GM19324 (cell line): ENCODE measurements around the gene ZNF780B.

ENCODE experiments used
- ATAC-seq: cut with Tn5 transposase; IDR thresholded peaks from one replicate; pipeline ENCODE4 v1.9.1; 2021; ENCODE audit warnings: mild to moderate bottlenecking, moderate library complexity; ENCODE audit not compliant: unreplicated experiment, low FRiP score

The ZNF780B gene

GRCh38 chr19:40055832-40056504, at the start of gene ZNF780B:
Gene ZNF780B (minus strand): TSS chr19:40056231. CDS start chr19:40050332, 5,899 bp downstream.
- peak; percentile 85 for ATAC-seq

- no peak for ATAC-seq
Measured at GRCh38 chr19:40104754-40105153, 48.7 kb upstream of the ZNF780B start.

- ATAC-seq = no peak
Measured at GRCh38 chr19:40103600-40103999, 47.6 kb upstream of the ZNF780B start.

GRCh38 chr19:40101813-40102212, 45.8 kb upstream of the ZNF780B start:
- no peak for ATAC-seq

GRCh38 chr19:40093416-40093815, 37.4 kb upstream of the ZNF780B start:
- ATAC-seq = no peak

- ATAC-seq = no peak
Measured at GRCh38 chr19:40091205-40092129, 35.4 kb upstream of the ZNF780B start.

- ATAC-seq = peak; percentile 68
Measured at GRCh38 chr19:40090241-40091204, 34.5 kb upstream of the ZNF780B start, which contains the start of gene ZNF780A. Gene ZNF780A (minus strand): TSS chr19:40090943. CDS start chr19:40084753, 6,190 bp downstream.

DNA sequence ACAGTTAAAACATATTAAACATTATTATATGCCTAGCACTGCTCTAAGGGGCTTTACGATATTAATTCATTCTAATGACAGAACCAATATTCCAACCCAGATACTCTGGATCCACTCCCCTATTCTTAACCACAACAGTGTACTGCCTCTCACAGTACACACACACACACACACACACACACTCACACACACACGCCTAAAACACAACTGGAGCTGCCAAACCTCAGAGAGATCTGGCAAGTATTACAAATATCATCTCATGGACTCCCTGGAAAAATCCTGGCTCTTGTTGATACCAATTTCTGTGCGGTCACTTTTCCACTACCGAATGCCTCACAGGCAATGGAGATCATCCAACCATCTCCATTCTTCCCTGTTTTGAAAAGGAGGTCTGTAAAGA, 33.4 kb upstream of the ZNF780B start:
- ATAC-seq = no peak

DNA sequence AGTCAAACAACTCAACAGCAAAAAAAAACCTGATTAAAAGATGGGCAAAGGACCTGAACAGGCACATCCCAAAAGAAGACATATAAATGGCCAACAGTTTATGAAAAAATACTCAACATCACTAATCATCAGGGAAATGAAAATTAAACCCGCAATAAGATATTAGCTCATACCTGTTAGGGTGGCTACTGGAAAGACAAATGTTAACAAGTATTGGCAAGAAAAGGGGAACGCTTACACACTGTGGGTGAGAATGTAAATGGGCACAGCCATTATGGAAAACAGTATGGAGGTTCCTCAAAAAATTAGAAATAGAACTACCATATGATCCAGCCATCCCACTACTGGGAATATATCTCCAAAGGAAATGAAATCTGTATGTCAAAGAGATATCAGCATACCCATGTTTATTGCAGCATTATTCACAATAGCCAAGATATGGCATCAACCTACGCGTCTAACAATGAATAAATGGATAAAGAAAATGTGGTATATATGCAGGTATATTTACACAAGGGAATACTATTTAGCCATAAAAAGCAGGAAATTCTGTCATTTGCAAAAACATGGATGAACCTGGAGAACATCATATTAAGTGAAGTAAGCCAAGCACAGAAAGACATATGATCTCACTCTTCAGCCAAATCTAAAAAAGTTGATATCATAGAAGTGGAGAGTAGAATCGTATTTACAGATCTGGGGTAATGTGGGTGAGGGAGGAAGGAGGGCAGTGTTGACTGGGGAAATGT, 32.4 kb upstream of the ZNF780B start:
- ATAC-seq = no peak

DNA sequence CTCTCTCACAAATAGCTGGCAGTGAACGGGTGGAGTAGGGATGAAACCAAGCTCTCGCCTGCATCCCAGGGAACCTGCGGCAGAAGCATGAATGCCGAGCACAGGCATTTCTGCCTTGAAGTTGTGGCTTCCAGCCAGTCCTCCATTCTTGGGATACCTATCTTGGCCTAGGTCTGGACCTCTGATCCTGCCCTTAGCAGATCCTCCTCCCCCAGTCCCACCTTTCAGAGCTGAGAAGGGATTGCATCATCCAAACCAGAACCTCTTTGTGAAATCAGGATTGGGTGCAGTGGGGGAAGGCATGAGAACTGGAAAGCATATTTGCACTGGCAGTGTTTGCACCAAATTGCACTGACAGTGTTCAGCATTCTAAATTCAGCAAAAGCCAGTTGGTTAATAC, 28.9 kb upstream of the ZNF780B start:
- no peak for ATAC-seq

DNA sequence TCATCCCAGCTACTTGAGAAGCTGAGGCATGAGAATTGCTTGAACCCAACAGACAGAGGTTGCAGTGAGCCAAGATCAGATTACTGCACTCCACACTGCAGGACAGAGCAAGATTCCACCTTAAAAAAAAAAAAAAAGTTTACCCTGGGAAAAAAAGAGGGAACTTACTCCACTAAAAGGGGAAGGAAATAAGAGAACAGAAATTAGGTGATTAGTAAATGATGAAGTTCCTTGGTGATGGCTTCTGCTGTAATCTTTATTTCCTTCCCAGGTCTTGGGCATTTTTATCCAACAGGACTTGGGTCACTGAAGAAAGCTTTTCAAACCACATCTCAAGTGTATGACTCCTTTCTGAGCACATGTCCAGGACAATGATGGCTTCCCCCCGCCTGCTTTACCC, 25.4 kb upstream of the ZNF780B start:
- no peak for ATAC-seq

GRCh38 chr19:40080289-40080688, 24.3 kb upstream of the ZNF780B start:
- no peak for ATAC-seq

- ATAC-seq = no peak
Measured at GRCh38 chr19:40078377-40078776, 22.3 kb upstream of the ZNF780B start.

DNA sequence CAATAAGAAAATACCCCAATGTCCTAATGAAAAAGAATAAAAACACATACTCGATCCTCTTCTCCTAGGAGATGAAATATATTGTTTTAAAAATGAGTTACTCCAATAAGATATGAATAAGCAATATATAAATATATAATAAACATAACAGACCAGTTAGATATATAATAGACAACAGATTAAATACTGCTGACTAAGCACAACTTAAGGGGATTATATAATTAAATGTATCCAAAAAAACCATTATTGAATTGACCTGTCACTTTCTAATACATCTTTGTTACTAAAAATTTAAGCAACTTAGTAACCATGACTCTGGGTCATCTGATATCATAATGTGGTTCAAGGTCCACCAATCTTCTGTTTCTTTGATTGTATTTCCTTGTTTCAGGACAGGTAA, 14.0 kb upstream of the ZNF780B start:
- no peak for ATAC-seq

- ATAC-seq = no peak
Measured at GRCh38 chr19:40059624-40060023, 3.6 kb upstream of the ZNF780B start.

DNA sequence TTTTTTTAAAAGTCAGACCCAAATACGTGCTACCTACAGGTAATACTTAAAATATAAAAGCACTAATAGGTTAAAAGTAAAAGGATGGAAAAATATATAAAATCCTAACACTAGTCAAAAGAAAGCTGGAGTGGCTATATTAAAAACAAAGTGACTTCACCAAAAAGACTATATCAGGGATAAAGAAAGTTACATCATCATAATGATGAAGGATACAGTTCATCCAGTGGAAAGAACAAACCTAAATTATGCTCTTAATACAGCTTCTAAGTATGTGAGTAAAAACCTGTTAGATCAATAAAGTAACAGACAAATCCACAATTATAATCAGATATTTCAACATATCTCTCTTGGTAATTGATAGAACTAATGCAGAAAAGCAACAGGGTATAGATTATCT, 1.1 kb upstream of the ZNF780B start:
- no peak for ATAC-seq

- no peak for ATAC-seq
Measured at GRCh38 chr19:40056505-40056904, 474 bp upstream of the ZNF780B start.

- ATAC-seq = no peak
Measured at GRCh38 chr19:40055049-40055448, 982 bp downstream of the ZNF780B start.

GRCh38 chr19:40054632-40055031, 1.4 kb downstream of the ZNF780B start:
- no peak for ATAC-seq

DNA sequence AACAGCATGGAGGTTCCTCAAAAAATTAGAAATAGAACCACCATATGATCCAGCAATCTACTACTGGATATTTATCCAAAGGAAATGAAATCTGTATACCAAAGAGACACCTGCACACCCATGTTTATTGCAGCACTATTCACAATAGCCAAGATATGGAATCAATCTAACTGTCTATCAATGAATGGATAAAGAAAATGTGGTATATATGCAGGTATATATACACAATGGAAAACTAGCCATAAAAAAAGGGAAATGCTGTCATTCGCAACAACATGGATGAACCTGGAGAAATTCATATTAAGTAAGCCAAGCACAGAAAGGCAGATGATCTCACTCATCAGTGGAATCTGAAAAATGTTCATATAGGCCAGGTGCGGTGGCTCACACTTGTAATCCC, 2.5 kb downstream of the ZNF780B start:
- no peak for ATAC-seq
